NCI-H1105 (cell line): Measurements from ENCODE around the gene GTF3C1.

ENCODE experiments used
- DNase-seq: peaks from one replicate; lab custom pipeline; 2025; lab: John Stamatoyannopoulos, UW

The GTF3C1 gene

DNA sequence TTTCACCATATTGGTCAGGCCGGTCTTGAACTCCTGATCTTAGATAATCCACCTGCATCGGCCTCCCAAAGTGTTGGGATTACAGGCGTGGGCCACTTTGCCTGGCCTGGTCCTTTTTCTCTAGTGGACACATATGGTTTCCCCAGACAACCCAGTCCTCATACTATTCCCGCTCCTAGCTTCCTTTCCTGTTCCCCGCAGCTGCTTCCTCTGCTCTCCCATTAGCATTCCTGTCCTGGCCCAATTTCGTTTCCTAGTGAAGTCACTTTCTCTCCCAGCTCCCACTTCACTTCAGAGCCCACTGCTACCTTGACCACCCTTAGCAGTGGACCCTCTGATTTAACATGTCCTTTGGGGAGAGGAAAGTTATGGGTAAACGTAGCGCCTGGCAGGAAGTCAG is 11.5 kb upstream of the GTF3C1 start:
- DNase-seq = no peak

DNA sequence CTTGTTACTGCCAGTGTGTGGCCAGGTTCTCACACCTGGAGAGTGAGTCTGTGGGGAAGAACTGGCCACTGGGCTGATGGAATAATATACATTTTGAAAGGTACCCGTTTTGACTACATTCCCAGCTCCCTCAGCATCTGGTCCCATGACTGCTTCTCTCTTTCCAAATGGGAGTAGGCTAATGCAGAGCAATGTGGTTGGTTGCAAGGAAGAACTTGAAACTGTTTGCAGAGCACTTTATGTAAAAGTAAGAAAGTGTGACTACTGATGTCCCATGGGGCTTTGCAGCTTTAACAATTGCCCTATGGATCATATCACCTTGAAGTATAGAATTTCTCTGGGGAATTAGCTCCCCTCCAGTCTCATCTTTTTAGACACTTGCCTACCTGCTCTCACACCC is 9.2 kb upstream of the GTF3C1 start:
- DNase-seq = no peak

DNA sequence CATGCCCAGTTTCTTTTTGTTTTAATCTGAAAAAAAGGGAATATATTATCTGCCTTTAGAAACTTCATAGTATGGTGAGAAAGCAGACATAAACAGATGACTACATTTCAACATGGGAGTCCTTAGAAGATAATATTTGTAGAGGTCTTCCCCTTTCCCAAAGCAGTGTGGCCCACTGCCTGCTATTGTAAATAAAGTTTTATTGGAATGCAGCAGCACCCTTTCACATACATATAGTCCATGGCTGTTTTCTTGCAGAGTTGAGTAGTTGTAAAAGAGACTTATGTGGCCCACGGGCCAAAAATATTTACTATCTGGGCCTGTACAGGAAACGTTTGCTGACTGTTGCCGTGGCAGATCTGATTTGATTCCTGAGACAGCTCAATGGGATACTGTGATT is 8.7 kb upstream of the GTF3C1 start:
- DNase-seq = no peak

DNA sequence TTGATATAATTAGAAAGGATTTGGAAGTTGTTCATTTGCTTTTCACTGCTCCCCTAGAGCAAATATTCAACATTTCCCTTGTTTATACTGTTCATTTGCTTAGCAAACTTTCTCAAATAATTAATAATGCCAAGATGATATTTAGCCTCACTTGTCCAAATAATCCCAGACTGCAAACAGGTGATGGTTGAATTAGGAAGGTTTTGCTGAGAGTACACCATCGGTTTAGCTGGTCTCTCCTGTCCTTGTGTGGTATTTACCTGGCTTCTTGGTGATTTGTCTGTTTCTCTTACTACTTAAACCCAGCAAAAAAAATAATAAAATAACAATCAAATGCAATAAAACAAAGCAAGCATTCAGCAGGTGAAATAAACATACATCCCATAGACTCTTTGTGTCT is 6.8 kb upstream of the GTF3C1 start:
- DNase-seq = no peak

DNA sequence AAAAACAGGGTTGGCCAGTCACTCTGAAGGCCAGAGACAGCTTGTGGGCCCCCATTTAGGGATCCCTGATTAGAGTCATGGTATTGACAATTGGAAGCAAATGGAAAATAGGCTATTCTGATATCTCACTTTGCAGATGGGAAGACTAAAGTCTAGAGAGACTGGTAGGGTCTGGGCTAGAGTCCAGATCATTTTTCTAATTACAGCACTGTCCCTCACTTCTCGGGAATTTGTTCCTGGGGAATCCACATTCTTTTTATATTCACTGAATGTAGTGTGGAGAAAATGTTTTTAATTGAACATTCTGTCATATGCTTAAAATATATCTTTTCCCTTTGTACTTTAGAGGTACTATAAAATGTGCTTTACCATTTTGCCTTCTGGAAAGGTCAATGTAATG is 1.3 kb upstream of the GTF3C1 start:
- DNase-seq = no peak

DNA sequence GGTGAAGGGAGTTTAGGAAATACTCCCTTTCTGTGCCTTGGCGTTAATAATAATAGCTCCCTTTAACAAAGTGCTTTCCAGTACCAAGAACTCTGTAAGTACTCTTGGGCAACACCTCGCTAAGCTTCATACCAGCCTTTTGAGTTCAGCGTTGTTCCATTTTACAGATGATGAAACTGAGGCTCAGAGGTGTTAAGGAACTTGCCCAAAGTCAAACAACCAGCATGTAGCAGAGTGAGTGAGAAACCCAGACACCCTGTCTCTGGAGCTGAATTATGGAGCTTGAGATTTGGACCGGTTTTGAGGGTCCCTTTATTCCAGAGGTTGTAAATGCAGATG is 838 bp upstream of the GTF3C1 start:
- DNase-seq = no peak

DNA sequence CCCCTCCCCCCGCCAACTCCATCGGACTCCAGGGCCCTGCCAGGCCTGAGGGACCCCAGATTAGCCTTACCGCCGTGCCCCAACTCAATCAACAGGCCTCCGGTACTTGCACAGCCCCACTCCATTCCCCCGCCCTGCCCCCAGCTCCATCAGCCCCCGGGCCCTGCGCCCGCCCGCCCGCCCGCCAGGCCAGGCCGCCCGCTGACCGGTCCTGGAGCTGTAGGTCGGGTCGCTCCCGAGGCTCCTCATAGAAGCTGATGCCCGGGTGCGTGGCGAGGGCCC is 308 bp downstream of the GTF3C1 start:
- no peak for DNase-seq

DNA sequence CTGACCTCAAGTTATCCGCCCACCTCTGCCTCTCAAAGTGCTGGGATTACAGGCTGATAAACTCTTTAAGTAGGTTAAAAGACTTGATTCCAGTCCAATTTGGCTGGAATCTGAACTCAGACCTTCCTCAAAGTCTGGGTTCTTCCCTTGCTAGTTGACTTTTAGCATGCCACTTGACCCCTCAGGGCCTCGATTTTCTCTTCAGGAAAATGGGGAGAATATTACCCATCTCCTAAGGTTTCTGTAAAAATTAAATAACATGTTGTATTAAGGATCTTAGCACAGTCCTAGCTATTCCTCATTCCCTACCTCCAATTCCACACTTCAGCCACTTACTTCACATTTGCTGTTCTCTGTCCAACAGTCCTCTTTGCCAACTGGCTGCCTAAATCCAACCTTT is 1.9 kb downstream of the GTF3C1 start:
- DNase-seq = no peak

DNA sequence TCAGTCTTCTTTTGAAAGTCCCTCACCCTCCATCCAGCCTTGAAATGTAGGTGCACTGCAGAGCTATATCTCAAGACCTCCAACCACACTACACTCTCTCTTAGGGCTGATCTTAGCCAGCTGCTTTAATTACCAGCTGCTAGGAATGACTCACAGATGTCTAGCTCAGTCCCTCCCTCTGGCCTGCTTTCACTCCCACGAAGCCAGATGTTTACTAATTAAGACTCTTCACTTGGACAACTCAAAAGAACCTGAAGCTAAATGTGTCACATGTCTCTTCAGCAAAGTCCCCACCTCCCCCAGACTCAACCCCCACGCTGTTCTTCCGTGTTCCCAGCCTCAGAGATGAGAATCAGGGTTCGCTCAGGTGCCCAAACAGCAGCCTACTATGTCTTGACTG is 2.6 kb downstream of the GTF3C1 start:
- DNase-seq = no peak

DNA sequence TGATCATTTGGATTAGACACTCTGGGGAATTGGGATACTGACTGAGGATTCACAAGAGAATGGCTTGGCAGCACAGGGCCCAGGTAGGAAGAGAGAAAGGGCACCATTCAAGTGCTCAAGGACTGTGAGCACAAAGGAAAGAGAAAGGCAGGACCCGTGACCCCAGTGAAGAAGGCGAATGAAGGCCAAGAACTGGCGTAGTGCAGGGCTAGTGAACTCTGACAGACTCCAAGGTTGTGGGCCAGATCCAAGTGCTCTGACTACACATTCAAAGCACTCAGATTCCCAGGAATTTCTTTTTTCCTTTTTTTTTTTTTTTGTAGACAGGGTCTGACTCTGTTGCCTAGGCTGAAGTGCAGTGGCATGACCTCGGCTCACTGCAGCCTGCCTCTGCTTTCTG is 5.0 kb downstream of the GTF3C1 start:
- DNase-seq = no peak

DNA sequence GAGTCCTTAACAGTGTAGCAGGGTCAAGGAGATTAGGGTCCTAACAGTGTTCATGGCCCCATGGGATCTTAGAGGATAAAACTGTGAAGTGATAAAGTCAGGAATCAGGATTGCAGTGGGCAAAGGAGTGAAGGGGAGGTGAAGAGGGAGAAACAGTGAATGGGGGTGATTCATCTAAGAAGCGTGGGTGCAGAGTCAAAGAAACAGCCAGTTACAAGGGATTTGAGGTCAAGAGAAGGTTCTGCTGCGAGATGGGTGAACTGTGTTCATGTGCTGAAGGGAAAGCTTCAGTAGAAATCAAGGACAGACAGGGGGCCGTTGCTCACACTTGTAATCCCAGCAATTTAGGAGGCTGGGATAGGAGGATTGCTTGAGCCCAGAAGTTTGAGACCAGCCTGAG is 5.9 kb downstream of the GTF3C1 start:
- DNase-seq = no peak

DNA sequence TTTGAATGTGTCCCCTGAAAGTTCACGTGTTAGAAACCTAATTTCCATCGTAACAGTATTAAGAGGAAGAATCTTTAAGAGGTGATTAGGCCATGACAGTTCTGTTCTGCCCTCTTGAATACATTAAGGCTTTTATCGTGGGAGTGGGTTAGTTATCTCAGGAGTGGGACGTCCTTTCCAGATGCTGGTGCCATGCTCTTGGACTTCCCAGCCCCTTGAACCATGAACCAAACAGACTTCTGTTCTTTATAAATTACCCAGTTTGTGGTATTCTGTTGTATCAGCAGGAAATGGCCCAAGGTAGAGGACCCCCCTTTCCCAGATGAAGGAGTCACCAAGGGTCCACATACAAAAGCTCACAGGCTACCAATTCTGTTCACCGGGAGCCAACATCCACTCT is 10.1 kb downstream of the GTF3C1 start:
- DNase-seq = no peak

DNA sequence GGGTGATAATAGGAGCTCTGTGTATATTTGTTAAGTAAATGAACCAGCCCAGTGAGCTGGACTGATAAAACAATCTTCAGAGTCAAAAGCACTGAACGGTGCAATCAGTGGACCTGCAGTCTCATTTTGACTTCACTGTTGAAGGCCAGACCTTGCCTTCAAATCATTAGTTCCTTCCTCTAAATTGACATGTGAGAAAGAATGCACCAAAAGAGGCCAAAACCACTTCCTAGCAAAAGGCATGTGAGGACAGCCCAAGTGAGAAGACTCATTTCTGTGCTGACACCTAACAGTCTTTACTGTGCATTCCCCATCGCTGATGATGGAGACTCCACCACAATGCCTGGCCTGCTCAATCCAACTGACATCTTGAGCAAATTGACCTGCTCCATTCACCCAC is 10.6 kb downstream of the GTF3C1 start:
- no peak for DNase-seq

DNA sequence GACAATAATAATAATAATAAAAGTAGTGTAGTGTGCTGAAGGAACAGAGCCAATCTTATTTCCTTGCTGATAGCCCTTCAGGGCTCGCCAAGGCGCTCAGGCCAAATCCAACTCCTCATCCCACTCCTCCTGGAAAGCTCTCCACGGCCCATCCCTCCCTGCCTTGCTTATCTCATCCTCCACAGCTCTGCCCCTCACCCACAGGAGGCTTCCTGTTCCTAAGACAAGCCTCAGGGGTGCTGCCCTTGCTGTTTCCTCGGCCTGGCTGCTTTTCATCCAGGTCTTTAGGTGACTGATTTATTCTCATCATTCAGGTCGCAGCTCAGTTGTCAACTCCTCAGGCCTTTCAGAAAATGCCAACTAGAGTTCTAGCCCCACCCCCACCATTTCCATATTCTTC is 11.2 kb downstream of the GTF3C1 start:
- DNase-seq = no peak

DNA sequence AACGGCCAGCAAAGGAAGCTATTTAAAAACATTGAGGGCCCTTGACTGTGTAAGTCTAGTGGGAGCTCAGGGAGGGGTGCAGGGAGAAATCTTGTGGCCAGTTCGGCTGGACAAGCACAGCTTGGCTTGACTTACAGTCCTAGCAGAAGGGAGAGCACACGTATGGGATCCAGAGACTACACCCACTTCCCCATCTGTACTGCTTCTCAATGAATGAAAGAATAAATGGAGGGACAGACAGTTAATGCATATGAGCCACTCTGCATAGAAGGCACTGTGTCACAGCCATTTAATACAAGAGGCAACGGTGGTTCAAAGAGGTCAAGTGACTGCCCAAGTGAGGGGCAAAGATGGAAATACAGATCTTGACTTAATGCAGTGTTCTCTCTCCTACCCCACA is 15.5 kb downstream of the GTF3C1 start:
- no peak for DNase-seq

DNA sequence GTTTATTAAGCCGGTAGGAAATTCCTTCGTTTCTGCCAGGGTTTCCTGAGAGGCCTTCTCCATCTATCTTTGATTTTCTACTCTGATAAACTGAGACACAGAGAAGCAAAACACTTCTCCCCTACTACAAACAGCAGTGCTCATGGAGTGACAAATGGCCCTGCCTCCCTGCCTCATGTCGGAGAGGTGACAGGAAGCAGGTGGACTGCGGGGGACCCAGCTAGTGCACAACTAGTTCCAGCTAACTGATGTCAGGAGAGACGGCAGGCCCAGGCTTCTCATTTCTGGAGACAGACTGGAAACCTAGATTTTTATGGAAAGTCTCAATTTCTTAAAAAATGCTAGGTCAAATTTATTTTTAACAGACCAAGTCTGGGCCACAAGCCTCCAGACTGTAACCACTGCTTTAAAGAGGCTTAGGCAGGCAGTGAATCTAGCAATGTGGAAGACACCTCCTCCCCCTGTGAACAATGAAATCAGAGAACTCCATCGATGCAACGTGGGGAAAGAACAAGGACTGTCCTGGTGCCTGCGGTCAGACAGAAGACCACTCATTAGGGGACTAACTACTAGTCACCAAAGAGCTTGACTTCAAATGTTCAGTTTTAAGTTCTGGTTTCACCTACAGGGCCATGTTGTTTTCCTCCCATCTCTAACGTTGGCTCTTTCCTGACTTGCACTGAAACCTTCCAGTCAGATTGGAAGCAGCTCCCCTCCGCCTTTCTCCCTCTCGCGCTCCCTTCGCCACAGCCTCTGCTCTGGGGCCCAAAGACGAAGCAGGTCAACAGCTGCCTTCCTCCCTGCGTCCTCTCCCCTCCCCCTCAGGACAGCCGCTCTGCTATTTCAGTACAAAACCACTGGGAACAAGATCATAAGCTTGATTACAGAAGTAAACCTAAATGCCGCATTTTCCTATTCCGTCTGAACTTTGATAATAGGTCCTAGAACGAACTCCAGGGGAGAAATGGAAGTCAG is 17.6 kb downstream of the GTF3C1 start:
- DNase-seq = no peak

DNA sequence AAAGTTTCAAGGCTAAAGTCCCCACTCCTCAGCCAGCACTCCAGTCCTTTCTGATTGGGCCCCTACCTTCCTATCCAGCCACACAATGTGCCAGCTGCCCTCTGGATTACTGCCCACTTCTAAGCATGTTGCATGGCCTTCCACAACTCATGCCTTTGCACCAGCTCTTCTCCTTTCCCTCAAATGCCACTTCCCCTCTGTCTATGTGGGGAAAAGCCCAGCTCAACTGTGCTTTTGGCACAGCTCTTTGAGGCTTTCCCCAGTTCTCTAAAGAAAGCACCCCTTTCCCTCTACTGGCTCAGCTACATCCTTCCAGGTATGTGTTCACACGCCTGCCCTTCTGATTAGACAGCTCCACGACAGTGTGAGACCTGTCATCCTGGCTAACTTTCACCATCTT is 18.5 kb downstream of the GTF3C1 start:
- DNase-seq = no peak

DNA sequence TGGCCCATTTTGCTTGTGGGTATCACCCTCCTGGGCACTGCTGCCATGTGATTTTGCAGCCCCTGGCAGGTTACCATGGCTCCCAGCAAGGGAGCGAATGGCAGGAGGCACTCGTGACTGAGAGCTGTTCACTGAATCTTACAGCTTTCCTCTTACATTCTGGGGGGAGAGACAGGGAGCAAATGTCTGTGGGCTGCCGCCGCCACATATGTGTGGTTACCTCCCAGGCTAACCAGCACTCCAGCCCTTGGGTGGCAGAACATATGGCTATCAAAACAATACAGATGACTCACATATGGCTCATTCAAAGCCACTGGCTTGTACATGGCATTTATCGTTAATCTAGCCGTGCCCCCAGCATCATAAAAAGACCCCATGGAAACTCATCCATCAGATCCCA is 19.8 kb downstream of the GTF3C1 start:
- no peak for DNase-seq

DNA sequence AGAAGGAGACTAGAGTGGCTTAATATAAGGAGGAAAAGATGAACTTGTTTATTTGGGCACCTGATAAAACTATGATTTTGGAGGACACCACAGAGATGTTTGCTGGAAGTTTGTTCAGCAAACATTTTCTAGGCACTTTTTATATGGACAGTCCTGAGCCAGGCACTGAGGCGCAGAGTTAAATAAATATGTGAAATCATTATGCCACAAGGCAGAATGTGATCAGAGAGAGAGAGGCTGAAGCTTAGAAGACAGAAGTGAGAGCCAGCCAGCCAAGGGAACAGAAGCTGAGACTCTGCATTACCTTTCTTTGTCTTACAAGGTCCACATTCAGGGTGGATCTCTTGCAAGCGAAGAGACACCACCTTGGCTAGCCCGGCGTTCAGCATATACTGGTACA is 21.4 kb downstream of the GTF3C1 start:
- DNase-seq = no peak

DNA sequence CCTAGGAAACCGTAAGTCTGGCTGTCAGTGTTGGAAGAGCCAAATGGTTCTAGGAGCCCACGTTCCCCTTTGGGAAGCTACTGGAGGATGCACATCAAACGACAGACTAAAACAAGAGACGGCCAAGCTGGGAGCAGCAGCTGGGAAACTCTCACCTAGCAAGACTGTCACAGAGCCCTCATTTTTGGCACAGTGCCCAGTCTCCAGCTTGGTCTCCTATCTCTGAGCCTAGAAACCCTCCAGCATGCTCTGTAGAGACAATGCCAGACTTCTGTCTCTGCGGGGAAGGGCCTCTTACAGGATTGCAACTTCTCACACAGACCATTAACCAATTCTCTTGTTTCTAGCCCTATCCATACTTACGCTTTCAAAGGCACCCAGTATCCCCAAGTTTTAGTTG is 23.5 kb downstream of the GTF3C1 start:
- DNase-seq = peak; percentile 66

DNA sequence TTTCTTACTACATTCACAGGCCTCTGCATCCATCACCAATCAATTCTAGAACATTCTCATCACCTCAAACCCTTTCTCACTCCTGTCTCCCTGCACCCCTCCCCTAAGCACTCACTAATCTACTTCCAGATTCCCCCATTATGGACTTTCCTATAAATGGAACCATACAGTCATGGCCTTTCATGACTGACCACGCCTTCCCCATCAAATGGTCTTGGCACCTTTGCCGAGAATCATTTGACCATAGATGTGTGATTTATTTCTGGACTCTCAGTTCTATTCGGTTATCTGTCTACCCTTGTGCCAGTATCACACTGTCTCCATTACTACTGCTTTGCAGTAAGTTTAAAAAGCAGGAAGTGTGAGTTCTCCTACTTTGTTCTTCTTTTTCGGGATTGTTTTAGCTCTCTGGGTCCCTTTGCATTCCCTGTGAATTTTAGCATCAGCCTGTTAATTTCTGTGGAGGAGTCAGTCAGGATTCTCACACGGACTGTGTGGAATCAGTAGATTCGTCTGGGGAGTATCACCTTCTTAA is 27.5 kb downstream of the GTF3C1 start:
- no peak for DNase-seq

DNA sequence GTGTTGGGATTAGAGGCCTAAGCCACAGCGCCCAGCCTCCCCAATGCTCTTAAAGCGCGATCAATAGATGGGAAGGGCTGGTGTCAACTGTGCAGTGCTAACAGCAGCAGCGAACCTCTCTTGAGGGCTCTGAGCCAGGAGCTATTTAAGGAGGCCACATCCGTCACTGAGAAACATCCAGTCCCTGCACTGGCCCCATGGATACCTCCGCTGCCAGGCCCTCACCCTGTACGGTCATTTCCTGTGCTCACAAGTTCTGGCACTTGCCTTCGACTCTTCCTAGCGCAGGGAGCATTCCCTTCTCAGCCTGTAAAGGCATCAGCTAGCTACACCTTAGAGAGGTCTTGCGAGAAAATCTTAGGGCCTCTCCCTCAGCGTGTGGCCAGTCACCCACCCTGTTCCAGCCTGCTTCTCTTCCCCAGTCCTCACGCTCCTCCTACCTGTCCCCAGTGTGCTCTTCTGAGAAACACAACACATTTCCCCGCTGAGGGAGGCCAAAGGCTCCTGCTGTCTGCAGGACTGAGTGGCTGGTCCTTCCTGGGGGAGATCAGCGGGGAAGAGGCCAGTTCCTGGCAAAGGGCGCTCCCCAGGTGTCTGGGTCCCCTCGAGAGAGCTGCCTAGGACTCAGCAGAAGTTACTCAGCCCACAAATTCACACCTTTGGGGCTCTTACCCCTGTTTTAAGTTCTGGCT is 28.6 kb downstream of the GTF3C1 start:
- DNase-seq = no peak

DNA sequence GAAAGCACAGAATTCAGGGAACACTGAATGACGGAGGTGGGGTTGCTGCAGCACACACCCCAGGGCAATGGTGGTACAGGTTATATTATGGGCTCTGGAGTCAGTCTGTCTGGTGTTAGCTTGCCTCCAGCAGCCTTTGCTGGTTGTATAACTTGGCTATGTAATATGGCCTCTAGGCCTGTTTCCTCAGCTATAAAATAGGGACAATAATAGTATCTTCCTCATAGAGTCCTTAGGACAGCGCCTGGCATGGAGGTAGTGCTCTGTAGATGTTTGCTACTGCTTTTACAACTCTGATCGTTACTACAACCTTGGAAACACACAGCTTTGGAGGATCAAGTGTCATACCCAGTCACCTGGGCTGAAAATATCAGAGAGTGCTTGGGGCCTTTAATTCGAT is 31.5 kb downstream of the GTF3C1 start:
- DNase-seq = no peak

DNA sequence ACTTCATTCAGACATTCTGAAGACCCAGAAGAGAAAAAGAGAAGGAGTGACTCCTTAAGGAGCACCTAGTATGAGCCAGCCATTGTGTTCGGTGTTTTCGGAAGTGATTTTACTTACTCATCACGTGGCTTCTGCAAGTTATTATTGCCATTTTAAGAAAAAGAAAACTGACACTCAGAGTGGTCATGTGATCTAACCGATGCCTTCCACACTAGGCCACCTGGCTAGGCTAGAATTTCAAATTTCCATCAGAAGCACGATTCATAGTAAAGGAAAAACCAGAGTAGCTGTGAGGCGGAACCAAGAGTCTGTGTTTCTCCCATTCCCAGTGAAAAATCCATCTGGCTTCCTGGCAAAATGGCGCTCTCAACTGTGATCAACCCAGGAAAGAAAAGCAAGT is 32.0 kb downstream of the GTF3C1 start:
- DNase-seq = no peak
